GM23338 (cell line): ENCODE measurements around the gene SYT2. TPM values are rescaled to one million over a fixed set of nuclear protein-coding genes. Genes with fewer than 3 reads are reported as not detected.

ENCODE experiments used
- ATAC-seq: fragments of 200-7000 bp; cut with Tn5 transposase; 3 replicates; pipeline ENCODE4 v1.9.1; 2020
- DNase-seq: peaks from one replicate; pipeline ENCODE4 v3.0.0-alpha.2; 2015; ENCODE audit warnings: low spot score
- H2AFZ ChIP-seq: fragments of 200-600 bp; sonication (generic); 2 replicates; pipeline ENCODE4 v1.8.0; 2016; ENCODE audit warnings: antibody characterized with exemption, mild to moderate bottlenecking, moderate library complexity
- H3F3A ChIP-seq: fragments of 200-600 bp; sonication (generic); replicated peaks from 2 replicates; pipeline ENCODE4 v1.8.0; 2017; ENCODE audit warnings: antibody characterized with exemption, mixed run types, low read depth
- H3K27ac ChIP-seq: fragments of 200-600 bp; sonication (generic); 2 replicates; pipeline ENCODE4 v1.6.1; 2016; ENCODE audit warnings: low read depth
- H3K27me3 ChIP-seq: fragments of 200-600 bp; sonication (generic); 2 replicates; pipeline ENCODE4 v1.8.0; 2016; ENCODE audit warnings: mild to moderate bottlenecking, mixed run types, moderate library complexity; ENCODE audit not compliant: insufficient read depth
- H3K36me3 ChIP-seq: fragments of 200-600 bp; sonication (generic); 2 replicates; pipeline ENCODE4 v1.8.0; 2016; ENCODE audit warnings: mild to moderate bottlenecking; ENCODE audit not compliant: insufficient read depth
- H3K4me1 ChIP-seq: fragments of 200-600 bp; sonication (generic); 2 replicates; pipeline ENCODE4 v1.8.0; 2016; ENCODE audit warnings: mild to moderate bottlenecking, moderate library complexity; ENCODE audit not compliant: insufficient read depth
- H3K4me2 ChIP-seq: fragments of 200-600 bp; sonication (generic); 2 replicates; pipeline ENCODE4 v1.7.1; 2017; ENCODE audit warnings: mixed run types
- H3K4me3 ChIP-seq: fragments of 200-600 bp; sonication (generic); 2 replicates; pipeline ENCODE4 v1.6.1; 2016; ENCODE audit warnings: mixed run types
- H3K79me2 ChIP-seq: fragments of 200-600 bp; sonication (generic); replicated peaks from 2 replicates; pipeline ENCODE4 v1.8.0; 2017; ENCODE audit warnings: mild to moderate bottlenecking; ENCODE audit not compliant: insufficient read depth
- H3K9me2 ChIP-seq: fragments of 200-600 bp; sonication (generic); 2 replicates; pipeline ENCODE4 v1.8.0; 2017; ENCODE audit not compliant: insufficient read depth
- H4K20me1 ChIP-seq: fragments of 200-600 bp; sonication (generic); replicated peaks from 2 replicates; pipeline ENCODE4 v1.8.0; 2017; ENCODE audit warnings: mild to moderate bottlenecking; ENCODE audit not compliant: insufficient read depth
- H3K27ac Mint-ChIP-seq: 2 replicates; pipeline ENCODE4 v1.8.0; 2020; ENCODE audit warnings: inconsistent platforms, mild to moderate bottlenecking, moderate library complexity, mixed read lengths
- H3K27me3 Mint-ChIP-seq: 3 replicates; pipeline ENCODE4 v1.8.0; 2022; ENCODE audit warnings: low read depth, mild to moderate bottlenecking, moderate library complexity, mixed read lengths, inconsistent platforms; ENCODE audit not compliant: insufficient read depth, poor library complexity
- H3K36me3 Mint-ChIP-seq: 3 replicates; pipeline ENCODE4 v1.8.0; 2021; ENCODE audit warnings: low read depth, mild to moderate bottlenecking, inconsistent platforms, moderate library complexity, mixed read lengths
- H3K4me1 Mint-ChIP-seq: 3 replicates; pipeline ENCODE4 v1.8.0; 2020; ENCODE audit warnings: mild to moderate bottlenecking, inconsistent platforms, mixed read lengths
- H3K4me3 Mint-ChIP-seq: 3 replicates; pipeline ENCODE4 v1.8.0; 2021; ENCODE audit warnings: moderate library complexity, mild to moderate bottlenecking, inconsistent platforms, mixed read lengths
- H3K9me3 Mint-ChIP-seq: 3 replicates; pipeline ENCODE4 v1.8.0; 2020; ENCODE audit warnings: moderate library complexity, mild to moderate bottlenecking, inconsistent platforms, mixed read lengths
- CREB1 ChIP-seq: fragments of 250-450 bp; sonication (Bioruptor Pico); IDR thresholded peaks from 2 replicates; pipeline ENCODE4 v1.5.0; 2020; ENCODE audit warnings: low read depth, mild to moderate bottlenecking, moderate library complexity
- EZH2 ChIP-seq: fragments of 200-600 bp; sonication (generic); IDR thresholded peaks from one replicate; pipeline ENCODE4 v1.8.0; 2017; ENCODE audit warnings: antibody characterized with exemption, mild to moderate bottlenecking, low read depth; ENCODE audit not compliant: unreplicated experiment
- EZH2phosphoT487 ChIP-seq: fragments of 200-600 bp; sonication (generic); IDR thresholded peaks from one replicate; pipeline ENCODE4 v1.8.1; 2018; ENCODE audit warnings: antibody characterized with exemption; ENCODE audit not compliant: unreplicated experiment
- JUNB ChIP-seq: IDR thresholded peaks from one replicate; pipeline ENCODE4 v1.6.1; 2016; ENCODE audit warnings: antibody characterized with exemption; ENCODE audit not compliant: unreplicated experiment
- NANOG ChIP-seq: IDR thresholded peaks from 2 replicates; pipeline ENCODE4 v1.6.1; 2016; ENCODE audit warnings: antibody characterized with exemption, borderline replicate concordance
- POLR2AphosphoS5 ChIP-seq: IDR thresholded peaks from 2 replicates; pipeline ENCODE4 v1.6.1; 2016; ENCODE audit warnings: antibody characterized with exemption, low read depth
- REST ChIP-seq: IDR thresholded peaks from one replicate; pipeline ENCODE4 v1.6.1; 2018; ENCODE audit warnings: antibody characterized with exemption; ENCODE audit not compliant: unreplicated experiment
- STAT1 ChIP-seq: IDR thresholded peaks from one replicate; pipeline ENCODE4 v1.6.1; 2016; ENCODE audit warnings: antibody characterized with exemption; ENCODE audit not compliant: unreplicated experiment
- ZNF114 ChIP-seq: fragments of 250-450 bp; sonication (Bioruptor Pico); IDR thresholded peaks from 2 replicates; pipeline ENCODE4 v1.5.0; 2020; ENCODE audit warnings: mild to moderate bottlenecking, moderate library complexity
- ZNF331 ChIP-seq: fragments of 250-450 bp; sonication (Bioruptor Pico); IDR thresholded peaks from 2 replicates; pipeline ENCODE4 v1.5.0; 2020; ENCODE audit warnings: low read depth, mild to moderate bottlenecking, moderate library complexity
- ZNF462 ChIP-seq: fragments of 250-450 bp; sonication (Bioruptor Pico); IDR thresholded peaks from 2 replicates; pipeline ENCODE4 v1.5.0; 2020; ENCODE audit warnings: mild to moderate bottlenecking, moderate library complexity
- polyA plus RNA-seq: library from polyadenylated mRNA; unstranded; fragments of >200 nt; fragmentation: Nextera tagmentation; extraction: Ambion mirVana; gene quantifications from 2 replicates; pipeline ENCODE4 v1.2.1, GENCODE V29; 2016
- total RNA-seq: library from RNA; depleted of rRNA; stranded (reverse); fragments of >200 nt; shearing (Covaris generic); gene quantifications from 2 replicates; pipeline ENCODE4 v1.2.3, GENCODE V29; 2014
- TF ChIP-seq, protein P1 (sequence below): IDR thresholded peaks from 2 replicates; pipeline ENCODE4 v1.6.1; 2016; ENCODE audit warnings: antibody characterized with exemption
- TF ChIP-seq, protein P2 (sequence below), 2 experiments: fragments of 200-600 bp in 1 of 2; sonication (generic) in 1 of 2; conservative IDR thresholded peaks; 2 replicates each; pipeline versions ENCODE4 v1.5.1 to v1.6.1; 2016 to 2017; ENCODE audit warnings: antibody characterized with exemption in 2 of 2, low read depth in 2 of 2, mild to moderate bottlenecking in 2 of 2, moderate library complexity in 1 of 2

Gene SYT2
- total and polyA plus RNA-seq, 2 experiments from 2014 or later, result 2.4 to 12.5 TPM

DNA sequence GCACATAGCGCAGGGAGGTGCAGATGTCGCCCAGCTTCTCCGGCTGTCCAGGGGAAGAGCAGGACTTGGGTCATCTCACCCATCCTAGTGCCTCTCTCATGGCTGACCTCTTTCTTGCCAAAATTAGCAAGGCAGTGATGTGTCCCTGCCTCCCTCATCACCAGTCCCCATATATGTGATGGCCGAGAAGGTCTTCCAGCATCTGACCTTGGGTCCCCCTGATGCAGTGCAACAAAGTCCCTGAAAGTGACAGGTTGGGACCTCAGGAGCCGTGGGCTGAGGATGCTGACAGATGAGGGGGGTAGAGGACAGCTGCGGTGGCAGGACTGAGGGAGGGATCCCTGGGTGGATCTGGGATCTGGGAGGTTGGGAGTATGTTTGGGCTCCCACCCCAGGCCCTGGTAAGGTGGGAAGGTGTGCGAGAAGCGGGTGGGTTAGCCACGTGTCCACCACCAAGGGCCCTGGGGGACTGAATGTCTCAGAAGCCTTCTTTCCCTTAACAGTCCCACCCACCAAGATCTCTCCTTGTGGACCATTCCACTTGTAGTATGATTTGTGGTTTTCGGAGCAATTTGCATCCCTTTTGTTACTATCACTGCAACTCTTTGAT is 109.7 kb downstream of the SYT2 start:
- H3K4me3 ChIP-seq, result no peak overlapping the region
- H3K79me2 ChIP-seq, result no peaks in the 10 kb centered on the region
- no peaks in the 10 kb centered on the region for H3K27me3 ChIP-seq
- H4K20me1 ChIP-seq, result no peaks in the 10 kb centered on the region; the same call in 1 of the 2 replicates
- no peaks in the 10 kb centered on the region for H3K9me3 Mint-ChIP-seq
- H3K9me2 ChIP-seq, result no peaks in the 10 kb centered on the region
- peaks cover 3% of the 10 kb centered on the region; the same call in 2 of the 3 replicates for H3K4me1 Mint-ChIP-seq
- no peak overlapping the region for H3K4me2 ChIP-seq
- H2AFZ ChIP-seq, result no peak overlapping the region
- no peak for DNase-seq
- TF ChIP-seq ZNF331 (CRISPR knock-in tag), result no peak
- TF ChIP-seq ZNF462, result no peak
- no peak for TF ChIP-seq ZNF114
- no peak for TF ChIP-seq STAT1
- TF ChIP-seq, protein P1, sequence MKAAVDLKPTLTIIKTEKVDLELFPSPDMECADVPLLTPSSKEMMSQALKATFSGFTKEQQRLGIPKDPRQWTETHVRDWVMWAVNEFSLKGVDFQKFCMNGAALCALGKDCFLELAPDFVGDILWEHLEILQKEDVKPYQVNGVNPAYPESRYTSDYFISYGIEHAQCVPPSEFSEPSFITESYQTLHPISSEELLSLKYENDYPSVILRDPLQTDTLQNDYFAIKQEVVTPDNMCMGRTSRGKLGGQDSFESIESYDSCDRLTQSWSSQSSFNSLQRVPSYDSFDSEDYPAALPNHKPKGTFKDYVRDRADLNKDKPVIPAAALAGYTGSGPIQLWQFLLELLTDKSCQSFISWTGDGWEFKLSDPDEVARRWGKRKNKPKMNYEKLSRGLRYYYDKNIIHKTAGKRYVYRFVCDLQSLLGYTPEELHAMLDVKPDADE, result no peak
- no peak for TF ChIP-seq EZH2phosphoT487
- no peak for TF ChIP-seq JUNB
- no peak for TF ChIP-seq CREB1 (CRISPR knock-in tag)
- TF ChIP-seq, protein P2, sequence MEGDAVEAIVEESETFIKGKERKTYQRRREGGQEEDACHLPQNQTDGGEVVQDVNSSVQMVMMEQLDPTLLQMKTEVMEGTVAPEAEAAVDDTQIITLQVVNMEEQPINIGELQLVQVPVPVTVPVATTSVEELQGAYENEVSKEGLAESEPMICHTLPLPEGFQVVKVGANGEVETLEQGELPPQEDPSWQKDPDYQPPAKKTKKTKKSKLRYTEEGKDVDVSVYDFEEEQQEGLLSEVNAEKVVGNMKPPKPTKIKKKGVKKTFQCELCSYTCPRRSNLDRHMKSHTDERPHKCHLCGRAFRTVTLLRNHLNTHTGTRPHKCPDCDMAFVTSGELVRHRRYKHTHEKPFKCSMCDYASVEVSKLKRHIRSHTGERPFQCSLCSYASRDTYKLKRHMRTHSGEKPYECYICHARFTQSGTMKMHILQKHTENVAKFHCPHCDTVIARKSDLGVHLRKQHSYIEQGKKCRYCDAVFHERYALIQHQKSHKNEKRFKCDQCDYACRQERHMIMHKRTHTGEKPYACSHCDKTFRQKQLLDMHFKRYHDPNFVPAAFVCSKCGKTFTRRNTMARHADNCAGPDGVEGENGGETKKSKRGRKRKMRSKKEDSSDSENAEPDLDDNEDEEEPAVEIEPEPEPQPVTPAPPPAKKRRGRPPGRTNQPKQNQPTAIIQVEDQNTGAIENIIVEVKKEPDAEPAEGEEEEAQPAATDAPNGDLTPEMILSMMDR (conservative IDR thresholded peaks at IDR 0.05; ENCODE audit: low read depth in 2 of 2), result no peak
- no peak for TF ChIP-seq POLR2AphosphoS5
- TF ChIP-seq EZH2, result no peak
- no peak for TF ChIP-seq REST
- TF ChIP-seq NANOG, result no peak
- H3F3A ChIP-seq, result no peaks in the 10 kb centered on the region
- no peak overlapping the region for H3K27ac Mint-ChIP-seq
- H3K36me3 Mint-ChIP-seq, result peaks cover 8% of the 10 kb centered on the region; the same call in 2 of the 3 replicates
- H3K4me1 ChIP-seq, result no peaks in the 10 kb centered on the region
- ATAC-seq, result no peak; the same call in 2 of the 3 replicates
- peaks cover 9% of the 10 kb centered on the region for H3K27me3 Mint-ChIP-seq
- H3K36me3 ChIP-seq, result no peaks in the 10 kb centered on the region
- no peak overlapping the region for H3K4me3 Mint-ChIP-seq
- no peak overlapping the region for H3K27ac ChIP-seq
